ENCODE data around the gene NET1.

Gene NET1

GRCh38 chr10:5449227-5449626, 36.9 kb downstream of the NET1 start:
- Histone ChIP-seq H2AFZ (ENCODE audit: low read depth, low read length) (no peak overlapping the region), H4K20me1 (ENCODE audit: insufficient read depth, low read length) (peaks cover 12% of the 10 kb centered on the region), H3K36me3 (ENCODE audit: insufficient read depth, low read length) (peaks cover 25% of the 10 kb centered on the region), H3K4me1 (ENCODE audit: insufficient read depth, low read length) (peaks cover 24% of the 10 kb centered on the region), H3K27ac (ENCODE audit: low read length) (no peak overlapping the region), H3K9me3 (ENCODE audit: insufficient read depth, low read length, severe bottlenecking) (no peaks in the 10 kb centered on the region), H3K4me2 (ENCODE audit: insufficient read depth, low read length) (no peak overlapping the region), H3K9ac (ENCODE audit: low read depth, low read length) (no peak overlapping the region), H3K27me3 (ENCODE audit: insufficient read depth, low read length, poor library complexity) (no peaks in the 10 kb centered on the region), H3K4me3 (ENCODE audit: low read depth in 1 of 2, low read length in 2 of 2) (no peak overlapping the region), H3K79me2 (ENCODE audit: insufficient read depth, low read length) (peaks cover 25% of the 10 kb centered on the region)
- no peak for DNase-seq
- no peak for ATAC-seq (ENCODE audit: insufficient read depth, low read depth)
- TF ChIP-seq EZH2 (IDR thresholded peaks at IDR 0.05; ENCODE audit: borderline replicate concordance, low read depth, low read length, severe bottlenecking) (no peak), CTCF (IDR thresholded peaks at IDR 0.05; ENCODE audit: borderline replicate concordance, extremely low read depth, low read length, poor library complexity, severe bottlenecking) (no peak)

DNA sequence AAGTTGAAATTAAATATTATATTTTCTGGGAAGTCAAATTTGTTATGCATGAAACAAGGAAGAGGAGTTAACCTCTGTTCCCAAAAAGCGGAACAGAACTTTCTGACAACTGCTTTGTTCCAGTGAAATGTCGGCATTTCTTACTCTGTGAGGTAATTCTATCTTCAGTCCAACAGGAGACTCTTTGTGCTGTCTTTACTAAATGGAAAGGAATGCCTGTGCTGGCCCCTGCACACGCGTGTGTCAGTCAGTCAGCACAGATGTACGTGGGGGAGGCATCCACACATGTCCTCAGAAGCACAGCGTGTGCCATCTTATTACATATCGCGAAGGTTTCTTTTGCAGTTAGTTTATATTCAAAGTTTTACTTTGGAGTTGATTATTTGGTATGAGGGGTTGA, 37.5 kb downstream of the NET1 start:
- no peaks in the 10 kb centered on the region for H3K9me3 ChIP-seq (ENCODE audit: insufficient read depth, low read length, severe bottlenecking)
- no peak overlapping the region for H2AFZ ChIP-seq (ENCODE audit: low read depth, low read length)
- H3K4me2 ChIP-seq (ENCODE audit: insufficient read depth, low read length), result no peak overlapping the region
- H3K27ac ChIP-seq (ENCODE audit: low read length), result no peak overlapping the region
- H3K4me3 ChIP-seq (ENCODE audit: low read depth in 1 of 2, low read length in 2 of 2), result no peak overlapping the region
- no peak overlapping the region for H3K9ac ChIP-seq (ENCODE audit: low read depth, low read length)
- no peak for TF ChIP-seq CTCF (IDR thresholded peaks at IDR 0.05; ENCODE audit: borderline replicate concordance, extremely low read depth, low read length, poor library complexity, severe bottlenecking)
- no peak for TF ChIP-seq EZH2 (IDR thresholded peaks at IDR 0.05; ENCODE audit: borderline replicate concordance, low read depth, low read length, severe bottlenecking)
- H3K79me2 ChIP-seq (ENCODE audit: insufficient read depth, low read length), result peaks cover 21% of the 10 kb centered on the region
- H3K27me3 ChIP-seq (ENCODE audit: insufficient read depth, low read length, poor library complexity), result no peaks in the 10 kb centered on the region
- H3K4me1 ChIP-seq (ENCODE audit: insufficient read depth, low read length), result peaks cover 24% of the 10 kb centered on the region
- peaks cover 12% of the 10 kb centered on the region for H4K20me1 ChIP-seq (ENCODE audit: insufficient read depth, low read length)
- ATAC-seq (ENCODE audit: insufficient read depth, low read depth) (no peak), DNase-seq (no peak)
- H3K36me3 ChIP-seq (ENCODE audit: insufficient read depth, low read length), result peaks cover 30% of the 10 kb centered on the region

GRCh38 chr10:5450605-5451384, 38.4 kb downstream of the NET1 start:
- ATAC-seq (ENCODE audit: insufficient read depth, low read depth), result no peak
- H3K36me3 ChIP-seq (ENCODE audit: insufficient read depth, low read length), result peaks cover 37% of the 10 kb centered on the region
- H3K9ac ChIP-seq (ENCODE audit: low read depth, low read length), result no peak overlapping the region
- no peak overlapping the region for H2AFZ ChIP-seq (ENCODE audit: low read depth, low read length)
- peaks cover 12% of the 10 kb centered on the region for H4K20me1 ChIP-seq (ENCODE audit: insufficient read depth, low read length)
- H3K4me3 ChIP-seq (ENCODE audit: low read depth in 1 of 2, low read length in 2 of 2), result no peak overlapping the region
- H3K9me3 ChIP-seq (ENCODE audit: insufficient read depth, low read length, severe bottlenecking), result no peaks in the 10 kb centered on the region
- peaks cover 24% of the 10 kb centered on the region for H3K4me1 ChIP-seq (ENCODE audit: insufficient read depth, low read length)
- no peak overlapping the region for H3K27ac ChIP-seq (ENCODE audit: low read length)
- DNase-seq, result no peak
- H3K79me2 ChIP-seq (ENCODE audit: insufficient read depth, low read length), result peaks cover 20% of the 10 kb centered on the region
- no peak overlapping the region for H3K4me2 ChIP-seq (ENCODE audit: insufficient read depth, low read length)
- H3K27me3 ChIP-seq (ENCODE audit: insufficient read depth, low read length, poor library complexity), result no peaks in the 10 kb centered on the region
- TF ChIP-seq EZH2 (IDR thresholded peaks at IDR 0.05; ENCODE audit: borderline replicate concordance, low read depth, low read length, severe bottlenecking), result no peak
- no peak for TF ChIP-seq CTCF (IDR thresholded peaks at IDR 0.05; ENCODE audit: borderline replicate concordance, extremely low read depth, low read length, poor library complexity, severe bottlenecking)
